ENCODE results near the gene C22orf15.

The C22orf15 gene

GRCh38 chr22:23737696-23738095 lies 25.1 kb upstream of the C22orf15 start:
- H3K4me3 ChIP-seq (ENCODE audit: low read depth, low read length) = no peak overlapping the region
- no peaks in the 10 kb centered on the region for H3K36me3 ChIP-seq (ENCODE audit: control insufficient read depth, insufficient read depth, low read length)
- no peaks in the 10 kb centered on the region for H3K9me3 ChIP-seq (ENCODE audit: control insufficient read depth, insufficient read depth, low read length)
- H3K27me3 ChIP-seq (ENCODE audit: control insufficient read depth, insufficient read depth, low read length) = no peaks in the 10 kb centered on the region
- H3K4me1 ChIP-seq (ENCODE audit: control insufficient read depth, insufficient read depth, low read length) = no peaks in the 10 kb centered on the region
- no peak overlapping the region for H3K9ac ChIP-seq (ENCODE audit: low read depth, low read length)

- peaks cover 13% of the 10 kb centered on the region for H3K36me3 ChIP-seq (ENCODE audit: control insufficient read depth, insufficient read depth, low read length)
- no peak overlapping the region for H3K4me3 ChIP-seq (ENCODE audit: low read depth, low read length)
- no peaks in the 10 kb centered on the region for H3K9me3 ChIP-seq (ENCODE audit: control insufficient read depth, insufficient read depth, low read length)
- no peak overlapping the region for H3K9ac ChIP-seq (ENCODE audit: low read depth, low read length)
- no peaks in the 10 kb centered on the region for H3K4me1 ChIP-seq (ENCODE audit: control insufficient read depth, insufficient read depth, low read length)
- H3K27me3 ChIP-seq (ENCODE audit: control insufficient read depth, insufficient read depth, low read length) = no peaks in the 10 kb centered on the region
These were observed 20.1 kb upstream of the C22orf15 start for GRCh38 chr22:23742505-23743264.

GRCh38 chr22:23743303-23743705 lies 19.5 kb upstream of the C22orf15 start:
- Histone ChIP-seq H3K9me3 (ENCODE audit: control insufficient read depth, insufficient read depth, low read length) (no peaks in the 10 kb centered on the region), H3K9ac (ENCODE audit: low read depth, low read length) (no peak overlapping the region), H3K4me1 (ENCODE audit: control insufficient read depth, insufficient read depth, low read length) (no peaks in the 10 kb centered on the region), H3K4me3 (ENCODE audit: low read depth, low read length) (no peak overlapping the region), H3K36me3 (ENCODE audit: control insufficient read depth, insufficient read depth, low read length) (peaks cover 13% of the 10 kb centered on the region), H3K27me3 (ENCODE audit: control insufficient read depth, insufficient read depth, low read length) (no peaks in the 10 kb centered on the region)

GRCh38 chr22:23744001-23744400 lies 18.8 kb upstream of the C22orf15 start:
- Histone ChIP-seq H3K4me1 (ENCODE audit: control insufficient read depth, insufficient read depth, low read length) (no peaks in the 10 kb centered on the region), H3K9ac (ENCODE audit: low read depth, low read length) (no peak overlapping the region)

DNA sequence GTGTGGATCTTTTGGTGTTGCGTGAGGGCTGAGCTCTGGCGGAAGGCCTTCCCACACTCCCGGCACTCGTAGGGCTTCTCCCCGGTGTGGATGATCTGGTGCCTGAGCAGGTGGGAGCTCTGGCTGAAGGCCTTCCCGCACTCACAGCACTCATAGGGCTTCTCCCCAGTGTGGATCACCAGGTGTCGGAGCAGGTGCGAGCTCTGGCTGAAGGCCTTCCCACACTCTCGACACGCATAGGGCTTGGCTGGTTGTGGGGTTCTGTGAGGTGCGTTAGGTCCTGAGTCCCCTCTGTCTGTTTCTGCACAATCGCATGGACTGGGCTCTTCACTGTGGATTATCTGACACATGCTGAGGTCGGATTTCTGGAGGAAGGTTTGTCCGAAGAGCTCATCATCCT lies 18.3 kb upstream of the C22orf15 start:
- H3K9ac ChIP-seq (ENCODE audit: low read depth, low read length) = no peak overlapping the region
- H3K9me3 ChIP-seq (ENCODE audit: control insufficient read depth, insufficient read depth, low read length) = no peaks in the 10 kb centered on the region
- H3K4me1 ChIP-seq (ENCODE audit: control insufficient read depth, insufficient read depth, low read length) = no peaks in the 10 kb centered on the region
- H3K27me3 ChIP-seq (ENCODE audit: control insufficient read depth, insufficient read depth, low read length) = no peaks in the 10 kb centered on the region
- H3K4me3 ChIP-seq (ENCODE audit: low read depth, low read length) = no peak overlapping the region
- peaks cover 13% of the 10 kb centered on the region for H3K36me3 ChIP-seq (ENCODE audit: control insufficient read depth, insufficient read depth, low read length)

More at GRCh38 chr22:23744001-23744400, 18.8 kb upstream of the C22orf15 start:
- Histone ChIP-seq H3K9me3 (ENCODE audit: control insufficient read depth, insufficient read depth, low read length) (no peaks in the 10 kb centered on the region), H3K4me3 (ENCODE audit: low read depth, low read length) (no peak overlapping the region), H3K27me3 (ENCODE audit: control insufficient read depth, insufficient read depth, low read length) (no peaks in the 10 kb centered on the region), H3K36me3 (ENCODE audit: control insufficient read depth, insufficient read depth, low read length) (peaks cover 13% of the 10 kb centered on the region)

- no peak overlapping the region for H3K4me3 ChIP-seq (ENCODE audit: low read depth, low read length)
- H3K36me3 ChIP-seq (ENCODE audit: control insufficient read depth, insufficient read depth, low read length) = peaks cover 13% of the 10 kb centered on the region
- no peaks in the 10 kb centered on the region for H3K9me3 ChIP-seq (ENCODE audit: control insufficient read depth, insufficient read depth, low read length)
- H3K4me1 ChIP-seq (ENCODE audit: control insufficient read depth, insufficient read depth, low read length) = no peaks in the 10 kb centered on the region
- H3K9ac ChIP-seq (ENCODE audit: low read depth, low read length) = no peak overlapping the region
- no peaks in the 10 kb centered on the region for H3K27me3 ChIP-seq (ENCODE audit: control insufficient read depth, insufficient read depth, low read length)
These were observed 17.0 kb upstream of the C22orf15 start for GRCh38 chr22:23745791-23746190.

GRCh38 chr22:23749841-23750301 lies 12.9 kb upstream of the C22orf15 start:
- Histone ChIP-seq H3K9ac (ENCODE audit: low read depth, low read length) (no peak overlapping the region), H3K4me3 (ENCODE audit: low read depth, low read length) (peak overlapping the region; percentile 78), H3K9me3 (ENCODE audit: control insufficient read depth, insufficient read depth, low read length) (no peaks in the 10 kb centered on the region), H3K36me3 (ENCODE audit: control insufficient read depth, insufficient read depth, low read length) (no peaks in the 10 kb centered on the region), H3K4me1 (ENCODE audit: control insufficient read depth, insufficient read depth, low read length) (no peaks in the 10 kb centered on the region), H3K27me3 (ENCODE audit: control insufficient read depth, insufficient read depth, low read length) (no peaks in the 10 kb centered on the region)

GRCh38 chr22:23750367-23750713 lies 12.4 kb upstream of the C22orf15 start:
- Histone ChIP-seq H3K27me3 (ENCODE audit: control insufficient read depth, insufficient read depth, low read length) (no peaks in the 10 kb centered on the region), H3K9ac (ENCODE audit: low read depth, low read length) (no peak overlapping the region), H3K4me1 (ENCODE audit: control insufficient read depth, insufficient read depth, low read length) (no peaks in the 10 kb centered on the region)

GRCh38 chr22:23750714-23751440 lies 11.9 kb upstream of the C22orf15 start, which contains the start of gene ZNF70:
TSS of gene ZNF70 (minus strand) at chr22:23751112. CDS start at chr22:23745140, 5,972 bp downstream.
- Histone ChIP-seq H3K4me3 (ENCODE audit: low read depth, low read length) (peak within 1 kb of the TSS; percentile 85), H3K9me3 (ENCODE audit: control insufficient read depth, insufficient read depth, low read length) (no peaks in the 10 kb centered on the region), H3K27me3 (ENCODE audit: control insufficient read depth, insufficient read depth, low read length) (no peaks in the 10 kb centered on the region), H3K36me3 (ENCODE audit: control insufficient read depth, insufficient read depth, low read length) (no peaks in the 10 kb centered on the region), H3K9ac (ENCODE audit: low read depth, low read length) (peak within 1 kb of the TSS; percentile 79), H3K4me1 (ENCODE audit: control insufficient read depth, insufficient read depth, low read length) (no peaks in the 10 kb centered on the region)

More at GRCh38 chr22:23750367-23750713, 12.4 kb upstream of the C22orf15 start:
- Histone ChIP-seq H3K36me3 (ENCODE audit: control insufficient read depth, insufficient read depth, low read length) (no peaks in the 10 kb centered on the region), H3K4me3 (ENCODE audit: low read depth, low read length) (peak overlapping the region; percentile 78), H3K9me3 (ENCODE audit: control insufficient read depth, insufficient read depth, low read length) (no peaks in the 10 kb centered on the region)

DNA sequence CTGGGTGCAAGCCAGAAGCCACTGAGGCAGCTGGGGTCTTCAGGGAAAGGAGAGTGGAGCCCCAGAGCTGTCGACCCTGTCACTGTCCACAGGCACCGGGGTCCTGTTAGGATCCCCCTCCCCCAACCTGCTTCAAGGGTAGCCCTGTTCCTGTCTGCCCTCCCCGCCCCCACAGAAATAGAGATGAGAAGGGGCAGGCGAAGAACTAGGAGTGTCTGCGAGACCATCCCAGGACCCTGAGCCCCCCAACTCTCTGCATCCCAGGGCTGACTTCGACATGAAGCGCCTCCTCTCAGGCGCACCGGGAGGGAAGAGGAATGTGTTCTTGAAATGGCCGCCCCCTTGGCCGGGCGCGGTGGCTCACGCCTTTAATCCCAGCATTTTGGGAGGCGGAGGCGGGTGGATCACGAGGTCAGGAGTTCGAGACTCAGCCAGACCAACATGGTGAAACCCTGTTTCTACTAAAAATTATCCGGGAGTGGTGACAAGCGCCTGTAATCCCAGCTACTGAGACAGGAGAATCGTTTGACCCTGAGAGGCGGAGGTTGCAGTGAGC lies 11.3 kb upstream of the C22orf15 start:
- no peaks in the 10 kb centered on the region for H3K9me3 ChIP-seq (ENCODE audit: control insufficient read depth, insufficient read depth, low read length)
- peak overlapping the region; percentile 85 for H3K4me3 ChIP-seq (ENCODE audit: low read depth, low read length)
- no peaks in the 10 kb centered on the region for H3K27me3 ChIP-seq (ENCODE audit: control insufficient read depth, insufficient read depth, low read length)
- H3K4me1 ChIP-seq (ENCODE audit: control insufficient read depth, insufficient read depth, low read length) = no peaks in the 10 kb centered on the region
- H3K36me3 ChIP-seq (ENCODE audit: control insufficient read depth, insufficient read depth, low read length) = no peaks in the 10 kb centered on the region
- H3K9ac ChIP-seq (ENCODE audit: low read depth, low read length) = peak overlapping the region; percentile 79

DNA sequence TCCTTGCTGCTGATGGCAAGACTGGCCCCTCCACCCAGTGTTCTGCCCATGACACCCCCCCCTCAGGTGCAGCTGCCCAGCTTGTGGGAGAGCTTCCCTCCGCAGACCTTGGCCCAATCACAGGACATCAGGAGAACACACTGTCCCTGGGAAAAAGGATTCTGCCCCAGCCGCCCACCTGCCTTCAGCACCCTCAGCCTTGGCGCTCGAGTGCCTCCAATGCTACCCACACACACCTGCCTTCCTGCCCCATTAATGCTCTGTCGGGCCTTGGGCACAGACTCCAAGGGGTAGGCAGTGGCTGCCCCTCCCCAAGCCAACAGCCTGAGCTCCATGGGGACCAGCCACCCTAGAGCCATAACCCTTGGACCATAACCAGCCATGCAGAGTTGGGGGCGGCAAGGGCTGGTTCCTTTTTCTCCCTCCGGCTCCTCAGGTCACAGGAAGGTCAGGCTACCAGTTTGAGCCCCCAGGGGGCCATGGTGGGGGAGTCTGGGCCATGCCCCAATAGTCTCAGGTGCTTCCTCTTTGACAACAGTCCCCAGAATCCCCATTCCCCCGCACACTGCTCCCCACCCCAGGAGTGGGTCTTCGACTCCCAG lies 10.6 kb upstream of the C22orf15 start:
- H3K27me3 ChIP-seq (ENCODE audit: control insufficient read depth, insufficient read depth, low read length) = no peaks in the 10 kb centered on the region
- peak overlapping the region; percentile 85 for H3K4me3 ChIP-seq (ENCODE audit: low read depth, low read length)
- H3K4me1 ChIP-seq (ENCODE audit: control insufficient read depth, insufficient read depth, low read length) = peaks cover 2% of the 10 kb centered on the region
- no peak overlapping the region for H3K9ac ChIP-seq (ENCODE audit: low read depth, low read length)
- H3K9me3 ChIP-seq (ENCODE audit: control insufficient read depth, insufficient read depth, low read length) = no peaks in the 10 kb centered on the region
- no peaks in the 10 kb centered on the region for H3K36me3 ChIP-seq (ENCODE audit: control insufficient read depth, insufficient read depth, low read length)

Data from iPS-15b (cell line).